B cell (primary cell): ENCODE results near the gene IPO11. TPM values are rescaled to one million over a fixed set of nuclear protein-coding genes. Genes with fewer than 3 reads are reported as not detected.

ENCODE experiments used
- ATAC-seq: fragments of 200-7000 bp; cut with Tn5 transposase; one replicate; pipeline ENCODE4 v1.10.0; 2021; ENCODE audit warnings: low read depth, mild to moderate bottlenecking, moderate number of reproducible peaks, moderate library complexity
- CTCF ChIA-PET: fragments of 350-600 bp; sonication (Branson Sonifier 250); formaldehyde crosslinking; loops from one replicate; lab custom pipeline; 2021; ENCODE audit warnings: antibody characterized with exemption, inconsistent platforms; lab: Charles Lee
- POLR2A ChIA-PET: fragments of 350-600 bp; sonication (Branson Sonifier 250); formaldehyde crosslinking; loops from one replicate; lab custom pipeline; 2021; ENCODE audit warnings: antibody characterized with exemption; lab: Charles Lee
- DNase-seq: peaks from one replicate; pipeline ENCODE4 v3.0.0; 2013
- H2AFZ ChIP-seq: 2 replicates; pipeline ENCODE4 v1.6.1; 2012; ENCODE audit warnings: mild to moderate bottlenecking, low read depth, low read length; ENCODE audit not compliant: insufficient read depth, poor library complexity, severe bottlenecking
- H3K27ac ChIP-seq, 2 donors: 1 replicate in 1 of 2; 2 replicates in 1 of 2; pipeline ENCODE4 v1.5.1; 2012 to 2013; ENCODE audit warnings: low read length in 2 of 2, mild to moderate bottlenecking in 2 of 2, moderate library complexity in 1 of 2
- H3K27me3 ChIP-seq, 4 experiments: fragments of 200-600 bp in 1 of 4; sonication (generic) in 1 of 4; replicated peaks in 1 of 4; 1 replicate in 2 of 4; 2 replicates in 2 of 4; pipeline versions ENCODE4 v1.6.1 to v1.7.0; 2013 to 2016; ENCODE audit warnings: low read length in 3 of 4, mild to moderate bottlenecking in 2 of 4, mixed read lengths in 1 of 4, moderate library complexity in 1 of 4; ENCODE audit not compliant: insufficient read depth in 4 of 4, control insufficient read depth in 3 of 4; ENCODE audit errors: control extremely low read depth in 1 of 4
- H3K36me3 ChIP-seq, 2 experiments: replicated peaks in 1 of 2; 1 replicate in 1 of 2; 2 replicates in 1 of 2; pipeline versions ENCODE4 v1.6.1 to v1.7.1; 2013; ENCODE audit warnings: low read length in 1 of 2; ENCODE audit not compliant: insufficient read depth in 2 of 2, control insufficient read depth in 1 of 2; ENCODE audit errors: control extremely low read depth in 1 of 2, extremely low read depth in 1 of 2
- H3K4me1 ChIP-seq, 2 donors: fragments of 200-600 bp in 1 of 2; sonication (generic) in 1 of 2; 1 replicate in 1 of 2; 2 replicates in 1 of 2; pipeline versions ENCODE4 v1.5.1 to v1.6.1; 2013 to 2017; ENCODE audit warnings: low read length in 2 of 2; ENCODE audit not compliant: control insufficient read depth in 2 of 2, insufficient read depth in 2 of 2
- H3K4me2 ChIP-seq: replicated peaks from 2 replicates; pipeline ENCODE3; 2012; ENCODE audit warnings: mild to moderate bottlenecking, low read depth, low read length; ENCODE audit not compliant: poor library complexity, severe bottlenecking
- H3K4me3 ChIP-seq, 5 experiments: fragments of 200-600 bp in 1 of 5; sonication (generic) in 1 of 5; 1 replicate in 3 of 5; 2 replicates in 2 of 5; pipeline versions ENCODE4 v1.5.1 to v1.7.0; 2011 to 2016; ENCODE audit warnings: low read length in 4 of 5, mild to moderate bottlenecking in 4 of 5, low read depth in 2 of 5, control low read depth in 1 of 5, moderate library complexity in 1 of 5; ENCODE audit not compliant: insufficient read depth in 1 of 5; ENCODE audit errors: control extremely low read depth in 1 of 5, extremely low read depth in 1 of 5
- H3K79me2 ChIP-seq: fragments of 200-600 bp; sonication (generic); one replicate; pipeline ENCODE4 v1.6.0; 2016; ENCODE audit warnings: low read length; ENCODE audit not compliant: control insufficient read depth, insufficient read depth
- H3K9ac ChIP-seq: fragments of 200-600 bp; sonication (generic); 2 replicates; pipeline ENCODE4 v1.6.1; 2017; ENCODE audit warnings: mild to moderate bottlenecking, low read length, moderate library complexity
- H3K9me3 ChIP-seq, 3 donors: one replicate each; pipeline versions ENCODE4 v1.6.1 to v1.7.1; 2013; ENCODE audit warnings: low read length in 2 of 3; ENCODE audit not compliant: control insufficient read depth in 2 of 3, insufficient read depth in 1 of 3; ENCODE audit errors: control extremely low read depth in 1 of 3
- H4K20me1 ChIP-seq: 2 replicates; pipeline ENCODE4 v1.6.0; 2012; ENCODE audit warnings: mild to moderate bottlenecking, low read length; ENCODE audit not compliant: insufficient read depth, control insufficient read depth, poor library complexity, severe bottlenecking
- H3K27ac Mint-ChIP-seq: one replicate; pipeline ENCODE4 v1.8.0; 2021; ENCODE audit warnings: mixed read lengths
- H3K27me3 Mint-ChIP-seq: one replicate; pipeline ENCODE4 v1.8.0; 2021; ENCODE audit warnings: mixed read lengths
- H3K4me1 Mint-ChIP-seq: one replicate; pipeline ENCODE4 v1.8.0; 2021; ENCODE audit warnings: mixed read lengths
- H3K4me3 Mint-ChIP-seq: one replicate; pipeline ENCODE4 v1.8.0; 2021; ENCODE audit warnings: mixed read lengths
- H3K9me3 Mint-ChIP-seq: one replicate; pipeline ENCODE4 v1.8.0; 2022; ENCODE audit warnings: mixed read lengths; ENCODE audit not compliant: insufficient read depth
- CTCF ChIP-seq: fragments of 200-600 bp; IDR thresholded peaks from one replicate; pipeline ENCODE4 v1.8.0; 2022; ENCODE audit warnings: antibody characterized with exemption, mild to moderate bottlenecking
- EZH2 ChIP-seq: IDR thresholded peaks from 2 replicates; pipeline ENCODE4 v1.6.1; 2012; ENCODE audit warnings: borderline replicate concordance, low read depth, mild to moderate bottlenecking, moderate library complexity, low read length; ENCODE audit not compliant: insufficient read depth, poor library complexity, severe bottlenecking
- WGBS: methylation state at CpG from one replicate; pipeline ENCODE4 v1.1.5; 2013; ENCODE audit warnings: missing lambda C conversion rate; ENCODE audit not compliant: insufficient coverage; 5-methylcytosine and 5-hydroxymethylcytosine counted together
- intact Hi-C: fragments of 100-400 bp; cut with micrococcal nuclease; formaldehyde crosslinking; loops from one replicate; pipeline ENCODE4 v1.10.0; 2022
- polyA plus RNA-seq: library from polyadenylated mRNA; depleted of rRNA; stranded (reverse); fragments of >200 nt; gene quantifications from 2 replicates; pipeline ENCODE4 v1.2.3, GENCODE V29; 2012
- total RNA-seq, 2 donors: library from RNA; stranded (reverse); fragments of 120-200 nt in 1 of 2; gene quantifications; 1 replicate in 1 of 2; 2 replicates in 1 of 2; pipeline versions ENCODE4 v1.2.3 to v1.2.4, GENCODE V29; 2013 to 2022

IPO11 gene
- total and polyA plus RNA-seq, 2 donors (not counting 1 experiment from before 2014, with no cell fraction given), result 3.8 to 37.4 TPM

GRCh38 chr5:62536232-62536631 is 123.7 kb downstream of the IPO11 start:
- Mint-ChIP-seq H3K4me3 (no peak overlapping the region), H3K9me3 (no peaks in the 10 kb centered on the region), H3K27me3 (no peaks in the 10 kb centered on the region), H3K4me1 (no peaks in the 10 kb centered on the region), H3K27ac (no peak overlapping the region)
- Histone ChIP-seq H3K4me3 (no peak overlapping the region), H3K9me3 (no peaks in the 10 kb centered on the region), H2AFZ (no peak overlapping the region), H3K4me2 (no peak overlapping the region), H3K79me2 (no peaks in the 10 kb centered on the region), H4K20me1 (no peaks in the 10 kb centered on the region), H3K27me3 (no peaks in the 10 kb centered on the region), H3K36me3 (peaks cover 0 to 8% of the 10 kb centered on the region in 2 experiments), H3K9ac (no peak overlapping the region), H3K4me1 (no peaks in the 10 kb centered on the region), H3K27ac (no peak overlapping the region)
- ATAC-seq (no peak), DNase-seq (no peak)
- ChIA-PET CTCF (no interaction called here), POLR2A (no interaction called here)
- intact Hi-C loops, result no loop called here
- WGBS, result no CpG with 5 or more reads among the region's 2 CpGs
- TF ChIP-seq CTCF, result no peak
- TF ChIP-seq EZH2, result no peak

- H3K27me3 ChIP-seq, result no peaks in the 10 kb centered on the region
- DNase-seq, result no peak
- intact Hi-C loops, result no loop called here
- ATAC-seq, result no peak
- H3K79me2 ChIP-seq, result no peaks in the 10 kb centered on the region
- no peak overlapping the region for H3K9ac ChIP-seq
- no peaks in the 10 kb centered on the region for H4K20me1 ChIP-seq
- POLR2A ChIA-PET, result no interaction called here
- Mint-ChIP-seq H3K27me3 (no peaks in the 10 kb centered on the region), H3K4me1 (no peaks in the 10 kb centered on the region), H3K4me3 (no peak overlapping the region), H3K27ac (no peak overlapping the region), H3K9me3 (no peaks in the 10 kb centered on the region)
- CTCF ChIA-PET, result no interaction called here
- no peaks in the 10 kb centered on the region for H3K9me3 ChIP-seq
- peaks cover 0 to 7% of the 10 kb centered on the region in 2 experiments for H3K36me3 ChIP-seq
- WGBS, result no CpG with 5 or more reads among the region's 2 CpGs
- H3K4me1 ChIP-seq, result no peaks in the 10 kb centered on the region
- H3K27ac ChIP-seq, result no peak overlapping the region
- TF ChIP-seq EZH2 (no peak), CTCF (no peak)
- no peak overlapping the region for H2AFZ ChIP-seq
- H3K4me3 ChIP-seq, result no peak overlapping the region
- no peak overlapping the region for H3K4me2 ChIP-seq
Measured at GRCh38 chr5:62536783-62537182, 124.2 kb downstream of the IPO11 start.
